SK-N-SH (cell line): Measurements from ENCODE around the gene DVL1. TPM values are rescaled to one million over a fixed set of nuclear protein-coding genes. Genes with fewer than 3 reads are reported as not detected.

Source experiments
- CTCF ChIA-PET: fragments of 300-600, 350-600 bp; formaldehyde crosslinking; extraction: SDS; loops from one replicate; lab custom pipeline; 2021; lab: Yijun Ruan, JAX
- POLR2A ChIA-PET: fragments of 350-600 bp; sonication (Branson Sonifier 250); formaldehyde crosslinking; extraction: SDS; loops from one replicate; lab custom pipeline; 2020; ENCODE audit warnings: antibody characterized with exemption, inconsistent platforms; lab: Yijun Ruan, JAX
- DNase-seq: peaks from one replicate; pipeline ENCODE4 v3.0.0; 2012
- H2AFZ ChIP-seq: fragments of 200-600 bp; sonication (generic); 2 replicates; pipeline ENCODE4 v1.8.1; 2016; ENCODE audit warnings: antibody characterized with exemption, mild to moderate bottlenecking, low read depth
- H3F3A ChIP-seq: fragments of 200-600 bp; sonication (generic); replicated peaks from 2 replicates; pipeline ENCODE3; 2016; ENCODE audit warnings: antibody characterized with exemption, mild to moderate bottlenecking; ENCODE audit not compliant: insufficient read depth
- H3K27ac ChIP-seq, 2 experiments: fragments of 200-500 bp in 1 of 2; fragments of 200-600 bp in 1 of 2; sonication (Bioruptor generic) in 1 of 2; sonication (generic), shearing (Covaris generic) in 1 of 2; 2 replicates each; pipeline versions ENCODE4 v1.5.1 to v1.6.1; 2014 to 2016; ENCODE audit warnings: low read depth in 2 of 2, inconsistent platforms in 1 of 2, low read length in 1 of 2, mild to moderate bottlenecking in 1 of 2, mixed read lengths in 1 of 2
- H3K27me3 ChIP-seq: fragments of 200-600 bp; sonication (generic), shearing (Covaris generic); 2 replicates; pipeline ENCODE4 v1.6.1; 2016; ENCODE audit warnings: mixed run types; ENCODE audit not compliant: insufficient read depth
- H3K36me3 ChIP-seq, 2 experiments: fragments of 200-500 bp in 1 of 2; fragments of 200-600 bp in 1 of 2; sonication (Bioruptor generic) in 1 of 2; sonication (generic) in 1 of 2; replicated peaks in 1 of 2; 2 replicates each; pipeline versions ENCODE3 to v1.5.1; 2014 to 2016; ENCODE audit warnings: low read length in 1 of 2, mild to moderate bottlenecking in 1 of 2; ENCODE audit not compliant: insufficient read depth in 2 of 2, control insufficient read depth in 1 of 2
- H3K4me1 ChIP-seq, 2 experiments: fragments of 200-500 bp in 1 of 2; fragments of 200-600 bp in 1 of 2; sonication (Bioruptor generic) in 1 of 2; sonication (generic), shearing (Covaris generic) in 1 of 2; 2 replicates each; pipeline versions ENCODE4 v1.5.1 to v1.6.1; 2014 to 2016; ENCODE audit warnings: low read depth in 1 of 2, low read length in 1 of 2, mixed run types in 1 of 2; ENCODE audit not compliant: insufficient read depth in 2 of 2, control insufficient read depth in 1 of 2
- H3K4me2 ChIP-seq: fragments of 200-600 bp; sonication (generic), shearing (Covaris generic); 2 replicates; pipeline ENCODE4 v1.6.1; 2017; ENCODE audit warnings: mixed run types
- H3K4me3 ChIP-seq, 2 experiments: fragments of 200-500 bp in 1 of 2; fragments of 200-600 bp in 1 of 2; sonication (Bioruptor generic) in 1 of 2; sonication (generic), shearing (Covaris generic) in 1 of 2; 2 replicates each; pipeline versions ENCODE4 v1.5.1 to v1.8.1; 2014 to 2016; ENCODE audit warnings: low read depth in 2 of 2, inconsistent platforms in 1 of 2, low read length in 1 of 2, mild to moderate bottlenecking in 1 of 2, mixed read lengths in 1 of 2, moderate library complexity in 1 of 2
- H3K79me2 ChIP-seq: fragments of 200-600 bp; sonication (generic); 2 replicates; pipeline ENCODE4 v1.8.1; 2017; ENCODE audit warnings: mild to moderate bottlenecking; ENCODE audit not compliant: insufficient read depth
- H3K9ac ChIP-seq: fragments of 200-600 bp; sonication (generic); 2 replicates; pipeline ENCODE4 v1.6.1; 2017; ENCODE audit warnings: mixed run types
- H3K9me2 ChIP-seq: fragments of 200-600 bp; sonication (generic); 2 replicates; pipeline ENCODE4 v1.6.1; 2017; ENCODE audit warnings: mixed run types
- H3K9me3 ChIP-seq: fragments of 200-600 bp; sonication (generic); 2 replicates; pipeline ENCODE4 v1.6.1; 2017; ENCODE audit warnings: mixed run types, mild to moderate bottlenecking, moderate library complexity
- H4K20me1 ChIP-seq: fragments of 200-600 bp; sonication (generic); 2 replicates; pipeline ENCODE4 v1.6.1; 2017; ENCODE audit warnings: mild to moderate bottlenecking, mixed run types; ENCODE audit not compliant: insufficient read depth
- CHD2 ChIP-seq: fragments of 150-350 bp; IDR thresholded peaks from 2 replicates; pipeline ENCODE4 v1.6.1; 2018; ENCODE audit warnings: low read length; ENCODE audit not compliant: partially characterized antibody
- CTCF ChIP-seq: fragments of 200-600 bp; sonication (generic); IDR thresholded peaks from 2 replicates; pipeline ENCODE4 v1.6.1; 2017; ENCODE audit warnings: antibody characterized with exemption, mild to moderate bottlenecking, moderate library complexity
- ELF1 ChIP-seq: IDR thresholded peaks from 2 replicates; pipeline ENCODE4 v1.4.0; 2012
- EZH2phosphoT487 ChIP-seq: fragments of 200-600 bp; sonication (generic); IDR thresholded peaks from 2 replicates; pipeline ENCODE4 v1.6.1; 2017; ENCODE audit warnings: low read depth, mixed run types, mild to moderate bottlenecking, antibody characterized with exemption, moderate library complexity, borderline replicate concordance
- JUND ChIP-seq: IDR thresholded peaks from 2 replicates; pipeline ENCODE4 v1.4.0; 2012
- NFIC ChIP-seq: IDR thresholded peaks from 2 replicates; pipeline ENCODE4 v1.4.0; 2012; ENCODE audit warnings: borderline replicate concordance
- PBX3 ChIP-seq: IDR thresholded peaks from 2 replicates; pipeline ENCODE4; 2012
- RXRA ChIP-seq: IDR thresholded peaks from 2 replicates; pipeline ENCODE4 v1.4.0; 2012; ENCODE audit warnings: low read depth, mild to moderate bottlenecking, borderline replicate concordance
- TCF12 ChIP-seq: IDR thresholded peaks from 2 replicates; pipeline ENCODE4 v1.4.0; 2012
- TEAD4 ChIP-seq: IDR thresholded peaks from 2 replicates; pipeline ENCODE4 v1.4.0; 2012; ENCODE audit warnings: mild to moderate bottlenecking, borderline replicate concordance; ENCODE audit not compliant: insufficient read depth
- USF1 ChIP-seq: IDR thresholded peaks from 2 replicates; pipeline ENCODE4 v1.4.0; 2012; ENCODE audit warnings: low read depth, borderline replicate concordance
- WGBS: methylation state at CpG from one replicate; pipeline ENCODE4 v1.1.6; 2017; ENCODE audit warnings: low lambda C conversion rate; 5-methylcytosine and 5-hydroxymethylcytosine counted together
- polyA plus RNA-seq, 3 experiments: library from polyadenylated mRNA; depleted of rRNA; stranded (reverse); fragments of >200 nt; gene quantifications; 2 replicates each; pipeline ENCODE4 v1.2.3, GENCODE V29; 2012

The DVL1 gene
- polyA plus RNA-seq, 1 of the 3 experiments (the other 2 are of a cell fraction), result 32.0 TPM

GRCh38 chr1:1347663-1348419 lies 1.4 kb downstream of the DVL1 start:
- H3K4me2 ChIP-seq, result peak overlapping the region; percentile 89
- peaks cover 45% of the 10 kb centered on the region for H4K20me1 ChIP-seq
- peak overlapping the region; percentile 64 to 87 for H3K4me3 ChIP-seq
- DNase-seq, result no peak
- CTCF ChIA-PET, result interaction anchor here (0.8 to 2.1 kb wide), 17 partner anchors 9 to 363 kb away, joined by 3 to 13 read pairs (median 4); partner anchors contain the start of genes AURKAIP1 and TAS1R3
- 57% methylated on average over 6 of the region's 26 CpGs for WGBS
- no peaks in the 10 kb centered on the region for H3K36me3 ChIP-seq
- H3K27ac ChIP-seq, result no peak overlapping the region; a peak in 1 of 4 replicates
- TF ChIP-seq ELF1 (no peak), RXRA (no peak), CHD2 (no peak), TCF12 (no peak), CTCF (no peak), JUND (no peak)
- peak overlapping the region; percentile 56; the same call in 1 of the 2 replicates for H3K9ac ChIP-seq
- peaks cover 0 to 29% of the 10 kb centered on the region in 2 experiments; a peak in 1 of 4 replicates for H3K4me1 ChIP-seq
- POLR2A ChIA-PET, result interaction anchor here (2.0 kb wide), 1 partner anchor 27 kb away, joined by 7 read pairs; the partner anchor contains the start of gene AURKAIP1
- no peaks in the 10 kb centered on the region for H3K9me2 ChIP-seq
- H2AFZ ChIP-seq, result no peak overlapping the region
- peaks cover 5% of the 10 kb centered on the region for H3F3A ChIP-seq
- no peaks in the 10 kb centered on the region for H3K9me3 ChIP-seq
- peaks cover 47% of the 10 kb centered on the region for H3K79me2 ChIP-seq
- H3K27me3 ChIP-seq, result no peaks in the 10 kb centered on the region

GRCh38 chr1:1347026-1347595 lies 2.1 kb downstream of the DVL1 start:
- ChIA-PET POLR2A (interaction anchor here (1.1 to 2.0 kb wide), 2 partner anchors 28 to 67 kb away, joined by 3 to 7 read pairs; partner anchors contain the start of gene AURKAIP1), CTCF (interaction anchor here (0.8 to 4.8 kb wide), 7 partner anchors 12 to 224 kb away, joined by 3 to 34 read pairs (median 4); partner anchors contain the start of gene AURKAIP1)
- Histone ChIP-seq H4K20me1 (peaks cover 45% of the 10 kb centered on the region), H3K4me1 (peaks cover 0 to 27% of the 10 kb centered on the region in 2 experiments; a peak in 1 of 4 replicates), H3K27ac (no peak overlapping the region), H3K9me3 (no peaks in the 10 kb centered on the region), H3K27me3 (no peaks in the 10 kb centered on the region), H3K4me3 (peak overlapping the region; percentile 64 to 87; a peak in 2 of 4 replicates), H3K9me2 (no peaks in the 10 kb centered on the region), H3K79me2 (peaks cover 47% of the 10 kb centered on the region), H3K36me3 (no peaks in the 10 kb centered on the region), H2AFZ (no peak overlapping the region), H3F3A (peaks cover 2% of the 10 kb centered on the region), H3K9ac (no peak overlapping the region), H3K4me2 (peak overlapping the region; percentile 89)
- DNase-seq, result no peak
- TF ChIP-seq PBX3, result no peak
- no peak for TF ChIP-seq TEAD4
- no peak for TF ChIP-seq USF1
- no peak for TF ChIP-seq JUND
- no peak for TF ChIP-seq TCF12
- TF ChIP-seq NFIC, result no peak
- no peak for TF ChIP-seq EZH2phosphoT487
- 79% methylated on average over 5 of the region's 10 CpGs for WGBS
